ENCODE results near the gene CNOT4. TPM values are rescaled to one million over a fixed set of nuclear protein-coding genes. Genes with fewer than 3 reads are reported as not detected.
A peak's percentile ranks its signal among the peaks of the same experiment; 100 is the strongest.

CNOT4 gene
- total and polyA plus RNA-seq, 10 of the 15 experiments (the other 5 are each of a cell fraction or from before 2014, with no cell fraction given) = 9.4 to 29.6 (median 16.6) TPM

DNA sequence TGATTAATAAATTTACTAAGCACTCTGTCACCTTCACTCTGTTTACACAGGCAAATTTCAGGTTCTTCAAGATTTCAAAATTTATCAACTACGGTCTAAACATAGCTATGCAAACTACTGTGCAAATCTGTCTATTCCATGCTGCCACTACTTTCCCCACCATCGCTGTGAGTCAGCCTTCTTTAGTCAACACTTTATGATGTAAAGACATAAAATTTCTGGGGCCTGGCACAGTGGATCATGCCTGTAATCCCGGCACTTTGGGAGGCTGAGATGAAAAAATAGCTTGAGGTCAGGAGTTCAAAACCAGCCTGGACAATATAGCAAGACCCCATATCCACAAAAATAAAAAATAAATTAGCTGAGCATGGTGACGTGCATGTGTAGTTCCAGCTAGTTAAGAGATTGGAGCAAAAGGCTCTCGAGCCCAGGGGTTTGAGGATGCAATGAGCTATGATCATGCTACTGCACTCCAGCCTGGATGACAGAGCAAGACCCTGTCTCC is 42.6 kb downstream of the CNOT4 start:
- FAIRE-seq = peak; percentile 23
- Histone ChIP-seq H3K79me2 (ENCODE audit: control insufficient read depth, insufficient read depth, low read length) (peaks cover 24% of the 10 kb centered on the region), H3K4me3 (no peak overlapping the region), H3K9ac (ENCODE audit: control insufficient read depth, insufficient read depth, low read length) (no peak overlapping the region), H4K20me1 (ENCODE audit: control insufficient read depth, insufficient read depth) (no peaks in the 10 kb centered on the region), H2AFZ (ENCODE audit: control insufficient read depth, low read depth, low read length) (no peak overlapping the region), H3K36me3 (ENCODE audit: control insufficient read depth in 2 of 2, insufficient read depth in 2 of 2, low read length in 1 of 2) (peaks cover 0 to 5% of the 10 kb centered on the region in 2 experiments; a peak in 1 of 4 replicates), H3K27ac (ENCODE audit: control insufficient read depth, insufficient read depth) (no peak overlapping the region), H3K4me2 (ENCODE audit: control insufficient read depth, insufficient read depth) (no peak overlapping the region), H3K4me1 (ENCODE audit: control insufficient read depth, insufficient read depth, low read length) (no peaks in the 10 kb centered on the region), H3K9me3 (replicated peaks; ENCODE audit: control insufficient read depth, insufficient read depth, low read length) (peaks cover 3% of the 10 kb centered on the region; the same call in 2 of the 3 replicates), H3K27me3 (replicated peaks in 1 of 2; ENCODE audit: control insufficient read depth in 2 of 2, insufficient read depth in 2 of 2, low read length in 1 of 2) (no peaks in the 10 kb centered on the region)
- TF ChIP-seq, protein P1, sequence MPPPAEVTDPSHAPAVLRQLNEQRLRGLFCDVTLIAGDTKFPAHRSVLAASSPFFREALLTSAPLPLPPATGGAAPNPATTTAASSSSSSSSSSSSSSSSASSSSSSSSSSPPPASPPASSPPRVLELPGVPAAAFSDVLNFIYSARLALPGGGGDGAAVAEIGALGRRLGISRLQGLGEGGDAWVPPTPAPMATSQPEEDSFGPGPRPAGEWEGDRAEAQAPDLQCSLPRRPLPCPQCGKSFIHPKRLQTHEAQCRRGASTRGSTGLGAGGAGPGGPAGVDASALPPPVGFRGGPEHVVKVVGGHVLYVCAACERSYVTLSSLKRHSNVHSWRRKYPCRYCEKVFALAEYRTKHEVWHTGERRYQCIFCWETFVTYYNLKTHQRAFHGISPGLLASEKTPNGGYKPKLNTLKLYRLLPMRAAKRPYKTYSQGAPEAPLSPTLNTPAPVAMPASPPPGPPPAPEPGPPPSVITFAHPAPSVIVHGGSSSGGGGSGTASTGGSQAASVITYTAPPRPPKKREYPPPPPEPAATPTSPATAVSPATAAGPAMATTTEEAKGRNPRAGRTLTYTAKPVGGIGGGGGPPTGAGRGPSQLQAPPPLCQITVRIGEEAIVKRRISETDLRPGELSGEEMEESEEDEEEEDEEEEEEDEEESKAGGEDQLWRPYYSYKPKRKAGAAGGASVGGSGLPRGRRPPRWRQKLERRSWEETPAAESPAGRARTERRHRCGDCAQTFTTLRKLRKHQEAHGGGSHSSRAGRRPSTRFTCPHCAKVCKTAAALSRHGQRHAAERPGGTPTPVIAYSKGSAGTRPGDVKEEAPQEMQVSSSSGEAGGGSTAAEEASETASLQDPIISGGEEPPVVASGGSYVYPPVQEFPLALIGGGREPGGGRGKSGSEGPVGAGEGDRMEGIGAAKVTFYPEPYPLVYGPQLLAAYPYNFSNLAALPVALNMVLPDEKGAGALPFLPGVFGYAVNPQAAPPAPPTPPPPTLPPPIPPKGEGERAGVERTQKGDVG (CRISPR knock-in tag; IDR thresholded peaks at IDR 0.05) = no peak
- TF ChIP-seq, protein P2, sequence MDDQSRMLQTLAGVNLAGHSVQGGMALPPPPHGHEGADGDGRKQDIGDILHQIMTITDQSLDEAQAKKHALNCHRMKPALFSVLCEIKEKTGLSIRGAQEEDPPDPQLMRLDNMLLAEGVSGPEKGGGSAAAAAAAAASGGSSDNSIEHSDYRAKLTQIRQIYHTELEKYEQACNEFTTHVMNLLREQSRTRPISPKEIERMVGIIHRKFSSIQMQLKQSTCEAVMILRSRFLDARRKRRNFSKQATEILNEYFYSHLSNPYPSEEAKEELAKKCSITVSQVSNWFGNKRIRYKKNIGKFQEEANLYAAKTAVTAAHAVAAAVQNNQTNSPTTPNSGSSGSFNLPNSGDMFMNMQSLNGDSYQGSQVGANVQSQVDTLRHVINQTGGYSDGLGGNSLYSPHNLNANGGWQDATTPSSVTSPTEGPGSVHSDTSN (IDR thresholded peaks at IDR 0.05; ENCODE audit: insufficient replicate concordance, low read depth, low read length) = no peak
- TF ChIP-seq, protein P3, sequence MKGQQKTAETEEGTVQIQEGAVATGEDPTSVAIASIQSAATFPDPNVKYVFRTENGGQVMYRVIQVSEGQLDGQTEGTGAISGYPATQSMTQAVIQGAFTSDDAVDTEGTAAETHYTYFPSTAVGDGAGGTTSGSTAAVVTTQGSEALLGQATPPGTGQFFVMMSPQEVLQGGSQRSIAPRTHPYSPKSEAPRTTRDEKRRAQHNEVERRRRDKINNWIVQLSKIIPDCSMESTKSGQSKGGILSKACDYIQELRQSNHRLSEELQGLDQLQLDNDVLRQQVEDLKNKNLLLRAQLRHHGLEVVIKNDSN (IDR thresholded peaks at IDR 0.05; ENCODE audit: borderline replicate concordance, extremely low read length, insufficient read depth, low read depth, low read length) = no peak
- TF ChIP-seq EZH2 (IDR thresholded peaks at IDR 0.05; ENCODE audit: borderline replicate concordance, control insufficient read depth, low read depth, low read length) (no peak), DPF2 (IDR thresholded peaks at IDR 0.05) (no peak), POLR2A (IDR thresholded peaks at IDR 0.05; ENCODE audit: low read depth, low read length) (no peak), CBX5 (IDR thresholded peaks at IDR 0.05; ENCODE audit: low read depth) (no peak), CBX3 (IDR thresholded peaks at IDR 0.05; ENCODE audit: borderline replicate concordance, low read depth) (no peak), IKZF1 (conservative IDR thresholded peaks at IDR 0.05) (no peak)
- TF ChIP-seq, protein P4, sequence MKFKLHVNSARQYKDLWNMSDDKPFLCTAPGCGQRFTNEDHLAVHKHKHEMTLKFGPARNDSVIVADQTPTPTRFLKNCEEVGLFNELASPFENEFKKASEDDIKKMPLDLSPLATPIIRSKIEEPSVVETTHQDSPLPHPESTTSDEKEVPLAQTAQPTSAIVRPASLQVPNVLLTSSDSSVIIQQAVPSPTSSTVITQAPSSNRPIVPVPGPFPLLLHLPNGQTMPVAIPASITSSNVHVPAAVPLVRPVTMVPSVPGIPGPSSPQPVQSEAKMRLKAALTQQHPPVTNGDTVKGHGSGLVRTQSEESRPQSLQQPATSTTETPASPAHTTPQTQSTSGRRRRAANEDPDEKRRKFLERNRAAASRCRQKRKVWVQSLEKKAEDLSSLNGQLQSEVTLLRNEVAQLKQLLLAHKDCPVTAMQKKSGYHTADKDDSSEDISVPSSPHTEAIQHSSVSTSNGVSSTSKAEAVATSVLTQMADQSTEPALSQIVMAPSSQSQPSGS (IDR thresholded peaks at IDR 0.05; ENCODE audit: low read length) = no peak
- TF ChIP-seq, protein P5, sequence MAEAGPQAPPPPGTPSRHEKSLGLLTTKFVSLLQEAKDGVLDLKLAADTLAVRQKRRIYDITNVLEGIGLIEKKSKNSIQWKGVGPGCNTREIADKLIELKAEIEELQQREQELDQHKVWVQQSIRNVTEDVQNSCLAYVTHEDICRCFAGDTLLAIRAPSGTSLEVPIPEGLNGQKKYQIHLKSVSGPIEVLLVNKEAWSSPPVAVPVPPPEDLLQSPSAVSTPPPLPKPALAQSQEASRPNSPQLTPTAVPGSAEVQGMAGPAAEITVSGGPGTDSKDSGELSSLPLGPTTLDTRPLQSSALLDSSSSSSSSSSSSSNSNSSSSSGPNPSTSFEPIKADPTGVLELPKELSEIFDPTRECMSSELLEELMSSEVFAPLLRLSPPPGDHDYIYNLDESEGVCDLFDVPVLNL (IDR thresholded peaks at IDR 0.05; ENCODE audit: low read depth, low read length) = no peak
- TF ChIP-seq, protein P6, sequence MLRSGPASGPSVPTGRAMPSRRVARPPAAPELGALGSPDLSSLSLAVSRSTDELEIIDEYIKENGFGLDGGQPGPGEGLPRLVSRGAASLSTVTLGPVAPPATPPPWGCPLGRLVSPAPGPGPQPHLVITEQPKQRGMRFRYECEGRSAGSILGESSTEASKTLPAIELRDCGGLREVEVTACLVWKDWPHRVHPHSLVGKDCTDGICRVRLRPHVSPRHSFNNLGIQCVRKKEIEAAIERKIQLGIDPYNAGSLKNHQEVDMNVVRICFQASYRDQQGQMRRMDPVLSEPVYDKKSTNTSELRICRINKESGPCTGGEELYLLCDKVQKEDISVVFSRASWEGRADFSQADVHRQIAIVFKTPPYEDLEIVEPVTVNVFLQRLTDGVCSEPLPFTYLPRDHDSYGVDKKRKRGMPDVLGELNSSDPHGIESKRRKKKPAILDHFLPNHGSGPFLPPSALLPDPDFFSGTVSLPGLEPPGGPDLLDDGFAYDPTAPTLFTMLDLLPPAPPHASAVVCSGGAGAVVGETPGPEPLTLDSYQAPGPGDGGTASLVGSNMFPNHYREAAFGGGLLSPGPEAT (IDR thresholded peaks at IDR 0.05; ENCODE audit: low read depth) = no peak
- TF ChIP-seq, protein P7, sequence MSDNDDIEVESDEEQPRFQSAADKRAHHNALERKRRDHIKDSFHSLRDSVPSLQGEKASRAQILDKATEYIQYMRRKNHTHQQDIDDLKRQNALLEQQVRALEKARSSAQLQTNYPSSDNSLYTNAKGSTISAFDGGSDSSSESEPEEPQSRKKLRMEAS (IDR thresholded peaks at IDR 0.05; ENCODE audit: low read depth, low read length) = no peak
- POLR2A ChIA-PET = interaction anchor here (1.1 kb wide), 1 partner anchor 39 kb away, joined by 3 read pairs; no protein-coding TSS in a partner anchor
- peak; percentile 18 for ATAC-seq
- 67% methylated on average over 5 of the region's 5 CpGs for WGBS (ENCODE audit: insufficient coverage, insufficient replicate concordance, low lambda C conversion rate, missing lambda C conversion rate)
- RAD21 ChIA-PET (ENCODE audit: unreplicated experiment) = no interaction called here
- in situ Hi-C loops (cut with MboI) = no loop called here
- no peak for DNase-seq (ENCODE audit: low read depth, low spot score)
- BruUV-seq (replicated peaks) = no TSS peak
- intact Hi-C loops (cut with micrococcal nuclease; ENCODE audit: unreplicated experiment) = no loop called here
- CTCF ChIA-PET = no interaction called here
- SMC1A ChIA-PET (ENCODE audit: uncharacterized antibody, unreplicated experiment) = interaction anchor here (1.6 kb wide), 1 partner anchor 32 kb away, joined by 5 read pairs; no protein-coding TSS in a partner anchor

All from GM12878 (cell line).